Dermis microvascular lymphatic vessel endothelial cell (primary cell): Measurements from ENCODE around the gene BOD1L2. TPM values are rescaled to one million over a fixed set of nuclear protein-coding genes. Genes with fewer than 3 reads are reported as not detected.

Experiments
- DNase-seq, 2 donors: peaks; one replicate each; pipeline versions ENCODE4 v3.0.0 to v3.0.0-alpha.2; 2010; ENCODE audit warnings: low read depth in 2 of 2
- total RNA-seq: library from RNA; depleted of rRNA; stranded (reverse); fragments of >200 nt; gene quantifications from 2 replicates; pipeline ENCODE4 v1.2.1, GENCODE V29; 2014

The BOD1L2 gene
- total RNA-seq = not detected in 2 replicates

DNA sequence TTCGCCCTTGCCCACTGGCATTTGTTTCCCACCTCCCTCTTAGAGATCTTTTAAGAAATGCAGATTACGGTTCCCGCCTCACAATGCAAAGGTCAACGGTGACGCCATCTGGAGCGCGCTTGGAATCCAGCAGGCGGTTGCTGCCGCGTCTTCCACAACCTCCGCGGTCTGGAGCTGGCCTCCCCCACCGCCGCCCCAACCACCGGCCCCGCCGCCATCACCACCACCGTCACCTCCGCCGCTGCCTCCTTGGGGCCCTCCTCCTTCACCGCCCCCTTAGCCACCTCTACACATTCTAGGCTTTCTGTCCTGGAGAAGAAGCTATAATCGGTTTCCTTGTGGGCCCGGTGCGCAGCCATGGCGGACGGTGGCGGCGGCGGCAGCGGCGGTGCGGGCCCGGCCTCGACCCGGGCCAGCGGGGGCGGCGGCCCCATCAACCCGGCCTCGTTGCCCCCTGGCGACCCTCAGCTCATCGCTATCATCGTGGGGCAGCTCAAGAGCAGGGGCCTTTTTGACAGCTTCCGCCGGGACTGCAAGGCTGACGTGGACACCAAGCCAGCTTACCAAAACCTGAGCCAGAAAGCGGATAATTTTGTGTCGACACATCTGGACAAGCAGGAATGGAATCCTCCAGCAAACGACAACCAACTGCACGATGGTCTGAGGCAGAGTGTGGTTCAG, at the start of gene BOD1L2:
TSS of gene BOD1L2 (plus strand) at position 132 of the 681 bp plus-strand sequence. CDS start at position 358, 226 bp downstream.
- DNase-seq = no peak

DNA sequence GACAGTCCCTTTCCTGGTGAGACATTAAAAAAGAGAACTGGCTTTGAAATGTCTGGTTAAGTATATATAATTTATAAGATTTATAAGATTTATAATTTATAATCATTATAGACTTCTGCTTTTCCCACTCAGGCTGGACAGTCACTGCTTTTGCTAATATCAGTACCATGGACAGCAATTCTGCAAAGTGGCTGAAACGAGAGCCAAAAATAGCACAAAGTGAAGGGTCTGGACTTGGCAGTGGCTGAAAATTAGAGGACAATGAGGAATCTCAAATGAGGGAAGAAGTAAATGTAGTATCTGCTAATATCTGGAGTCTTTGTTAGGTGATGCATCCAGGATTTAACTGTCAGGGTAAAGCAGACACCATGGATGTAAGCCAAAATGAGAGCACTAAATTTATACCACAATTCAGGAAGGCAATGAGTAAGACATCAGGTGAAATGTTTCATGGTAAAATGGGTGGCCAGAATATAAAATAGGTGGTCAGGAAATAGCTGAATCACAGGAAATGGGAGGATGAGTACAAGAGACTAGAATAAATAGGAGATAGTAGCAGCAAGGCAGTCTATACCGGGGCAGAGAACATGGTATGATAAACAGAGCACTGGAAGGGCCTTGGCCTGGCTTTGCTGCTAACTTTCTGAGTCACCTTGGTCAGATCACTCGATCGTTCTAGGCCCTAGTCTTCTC, 39.6 kb upstream of the BOD1L2 start:
- DNase-seq = peak; percentile 30 to 49

DNA sequence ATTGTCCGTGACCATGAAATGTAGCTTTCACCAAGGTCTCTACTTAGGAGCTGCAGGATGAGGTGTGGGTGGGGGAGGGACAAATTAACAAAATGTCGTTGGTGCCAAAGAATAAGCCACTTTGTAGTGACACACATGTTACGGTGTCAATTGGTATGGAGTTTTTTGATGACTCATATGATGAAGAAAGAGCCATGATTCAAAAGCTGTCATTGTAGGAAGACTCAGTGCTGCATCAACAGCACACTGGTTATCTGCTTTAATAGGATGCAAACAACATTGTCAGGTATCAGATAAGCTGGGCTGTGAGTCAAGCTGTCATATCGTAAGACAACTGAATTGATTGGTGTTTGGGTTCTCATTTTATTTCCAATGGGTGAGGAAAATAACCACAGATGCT, 36.6 kb upstream of the BOD1L2 start:
- DNase-seq = no peak

GRCh38 chr18:57113799-57114420, 33.0 kb upstream of the BOD1L2 start:
- no peak for DNase-seq

- DNase-seq = no peak
Observed at GRCh38 chr18:57116598-57117132, 30.2 kb upstream of the BOD1L2 start.

- DNase-seq = no peak
Observed at GRCh38 chr18:57121542-57122112, 25.3 kb upstream of the BOD1L2 start.

GRCh38 chr18:57122936-57123510, 23.9 kb upstream of the BOD1L2 start:
- DNase-seq = no peak

DNA sequence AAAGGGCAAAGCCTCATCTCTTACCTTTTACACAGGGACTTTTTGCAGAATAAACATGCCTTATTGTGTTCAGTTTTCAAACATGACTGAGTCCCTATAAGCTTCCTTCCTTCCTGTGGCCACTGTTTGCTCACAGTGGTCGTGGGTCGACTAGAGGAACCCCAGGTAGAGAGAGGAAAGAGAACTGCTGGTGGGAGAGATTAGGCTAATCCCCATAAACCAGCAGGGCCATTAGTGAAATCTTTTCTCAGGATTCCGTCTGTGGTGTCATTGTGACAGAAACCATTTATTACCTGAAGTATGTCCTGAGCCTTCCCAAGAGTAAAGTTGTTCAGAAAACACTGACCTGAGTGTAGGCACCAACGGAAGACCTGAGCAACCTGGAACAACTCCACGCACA, 21.3 kb upstream of the BOD1L2 start:
- DNase-seq = no peak

GRCh38 chr18:57128220-57128932, 18.5 kb upstream of the BOD1L2 start:
- no peak for DNase-seq

GRCh38 chr18:57131101-57131500, 15.8 kb upstream of the BOD1L2 start:
- no peak for DNase-seq

DNA sequence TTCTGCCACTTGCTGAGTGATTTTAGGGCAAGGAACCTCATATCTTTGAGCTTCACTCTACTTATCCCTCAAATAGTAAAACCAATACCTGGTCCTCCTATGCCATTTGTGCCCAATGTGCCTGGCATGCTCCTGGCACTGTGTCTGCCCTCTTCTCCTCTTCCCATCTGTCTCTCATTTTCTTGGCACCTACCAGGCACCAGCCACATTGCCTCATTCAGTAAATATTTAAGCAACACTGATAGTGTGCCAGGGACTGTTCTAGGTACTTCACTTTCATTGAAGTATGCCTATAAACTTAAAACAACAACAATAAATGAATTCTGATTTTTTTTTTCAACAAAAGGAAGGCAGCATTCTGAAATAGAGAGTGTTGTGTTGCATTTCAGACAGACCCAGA, 15.1 kb upstream of the BOD1L2 start:
- DNase-seq = no peak

- DNase-seq = no peak
Observed at GRCh38 chr18:57134618-57135135, 12.2 kb upstream of the BOD1L2 start.

DNA sequence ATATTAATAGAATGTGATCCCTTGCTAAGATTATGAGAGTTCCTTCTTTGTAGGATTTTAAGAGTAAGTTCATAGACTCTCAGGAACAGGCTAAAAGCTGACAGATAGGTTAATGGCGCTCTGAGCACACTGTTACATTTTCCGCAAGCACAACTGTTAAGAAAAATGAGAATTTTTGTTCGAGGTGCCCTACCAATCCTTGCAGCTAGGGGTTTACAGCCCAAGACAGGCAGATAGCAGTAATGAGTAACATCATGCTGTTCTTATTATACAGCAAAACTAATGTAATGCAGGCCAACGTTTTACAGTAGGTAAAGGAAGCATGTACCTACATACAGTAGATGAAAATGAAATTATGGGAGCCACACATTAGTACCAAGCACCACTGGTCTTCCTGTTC, 11.2 kb upstream of the BOD1L2 start:
- DNase-seq = no peak

- no peak for DNase-seq
Observed at GRCh38 chr18:57137847-57138246, 9.0 kb upstream of the BOD1L2 start.

GRCh38 chr18:57141208-57142129, 5.4 kb upstream of the BOD1L2 start:
- no peak for DNase-seq

GRCh38 chr18:57142324-57142723, 4.6 kb upstream of the BOD1L2 start:
- DNase-seq = no peak

- no peak for DNase-seq
Observed at GRCh38 chr18:57143265-57143664, 3.6 kb upstream of the BOD1L2 start.

GRCh38 chr18:57148263-57148662, 1.4 kb downstream of the BOD1L2 start:
- no peak for DNase-seq

- DNase-seq = no peak
Observed at GRCh38 chr18:57149051-57149450, 2.2 kb downstream of the BOD1L2 start.

DNA sequence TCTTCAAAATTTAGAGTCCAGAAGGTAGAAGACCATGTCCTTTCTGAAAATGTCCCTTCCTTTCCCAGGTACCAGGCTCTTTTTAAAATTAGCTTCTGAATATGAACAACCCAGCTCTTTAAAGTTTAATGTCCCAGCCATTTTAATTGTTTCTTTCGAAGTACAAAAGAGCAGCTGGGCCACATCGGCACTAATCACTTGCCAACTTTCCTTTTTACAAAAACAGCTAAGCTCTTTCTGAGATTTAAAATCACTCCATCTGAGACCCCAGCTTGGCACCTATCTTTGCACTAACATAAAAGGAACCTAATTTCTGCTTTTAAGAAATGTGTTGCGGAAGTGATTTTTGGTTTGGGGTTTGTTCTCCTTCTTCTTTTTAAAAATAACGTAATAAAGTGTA, 2.6 kb downstream of the BOD1L2 start:
- DNase-seq = no peak
